K562 (cell line): Measurements from ENCODE around the gene CCNL2. TPM values are rescaled to one million over a fixed set of nuclear protein-coding genes. Genes with fewer than 3 reads are reported as not detected.

Experiments
- LARP7 ChIP-seq: fragments of 450-650 bp; IDR thresholded peaks from 2 replicates; pipeline ENCODE4 v1.6.1; 2016
- PML ChIP-seq: IDR thresholded peaks from 2 replicates; pipeline ENCODE4 v1.6.1; 2012; ENCODE audit warnings: low read length, inconsistent platforms
- POLR2AphosphoS2 ChIP-seq: IDR thresholded peaks from 2 replicates; pipeline ENCODE4 v1.6.1; 2012; ENCODE audit warnings: low read length, improper control_type of control experiment
- POLR2AphosphoS5 ChIP-seq: IDR thresholded peaks from 2 replicates; pipeline ENCODE4 v1.6.1; 2011; ENCODE audit warnings: mild to moderate bottlenecking, low read depth, low read length, moderate library complexity; ENCODE audit not compliant: control insufficient read depth, insufficient read depth
- RBBP5 ChIP-seq: fragments of 200-600 bp; sonication (generic); IDR thresholded peaks from 2 replicates; pipeline ENCODE4 v1.6.1; 2012; ENCODE audit warnings: borderline replicate concordance, mild to moderate bottlenecking, low read length, control low read depth, inconsistent platforms; ENCODE audit not compliant: insufficient read depth, poor library complexity, severe bottlenecking
- RBFOX2 ChIP-seq: fragments of 200-400 bp; formaldehyde crosslinking; IDR thresholded peaks from 2 replicates; pipeline ENCODE4 v1.6.1; 2017; ENCODE audit warnings: low read depth, mild to moderate bottlenecking, low read length, moderate library complexity
- ZFP30 ChIP-seq: fragments of 250-450 bp; sonication (Bioruptor Pico); IDR thresholded peaks from 2 replicates; pipeline ENCODE4 v1.8.0; 2022; ENCODE audit warnings: moderate library complexity, mild to moderate bottlenecking, inconsistent platforms, borderline replicate concordance
- ZNF224 ChIP-seq: sonication (generic); formaldehyde crosslinking; IDR thresholded peaks from 2 replicates; pipeline ENCODE4 v1.8.0; 2022; ENCODE audit warnings: mild to moderate bottlenecking, missing genetic modification reagents
- ZZZ3 ChIP-seq: fragments of 450-650 bp; IDR thresholded peaks from 2 replicates; pipeline ENCODE4 v1.6.1; 2016; ENCODE audit warnings: antibody characterized with exemption, mild to moderate bottlenecking, moderate library complexity
- polyA plus RNA-seq, 8 experiments: library from polyadenylated mRNA; depleted of rRNA in 4 of 8; stranded (reverse) in 5 of 8; unstranded in 3 of 8; fragments of >200 nt; fragmentation: Nextera tagmentation in 2 of 8; fragmentation: Illumina TruSeq in 1 of 8; extraction: Ambion mirVana in 2 of 8; extraction: Trizol in 1 of 8; gene quantifications; 2 replicates each; pipeline versions ENCODE4 v1.2.1 to v1.2.3, GENCODE V29; 2011 to 2014; ENCODE audit warnings: inconsistent platforms in 1 of 8, missing spikeins in 1 of 8
- total RNA-seq, 7 experiments: library from RNA; depleted of rRNA in 6 of 7; stranded (reverse); fragments of >200 nt in 6 of 7; fragmentation: Illumina TruSeq in 2 of 7; extraction: Trizol in 2 of 7; gene quantifications; 2 replicates each; pipeline versions ENCODE4 v1.2.1 to v1.2.3, GENCODE V29; 2011 to 2021; ENCODE audit warnings: low replicate concordance in 1 of 7
- TF ChIP-seq, protein P1 (sequence below), 2 experiments: fragments of 450-650 bp in 1 of 2; sonication (generic) in 1 of 2; formaldehyde crosslinking; conservative IDR thresholded peaks; 2 replicates each; pipeline versions ENCODE4 v1.4.0 to v1.8.1; 2020 to 2022; ENCODE audit warnings: mild to moderate bottlenecking in 1 of 2, missing genetic modification reagents in 1 of 2
- TF ChIP-seq, protein P2 (sequence below): sonication (generic); formaldehyde crosslinking; IDR thresholded peaks from 2 replicates; pipeline ENCODE4 v1.8.1; 2023; ENCODE audit warnings: mild to moderate bottlenecking, missing genetic modification reagents

The CCNL2 gene
- total and polyA plus RNA-seq, 9 of the 15 experiments (the other 6 are each of a cell fraction or from before 2014, with no cell fraction given) = 2.8 to 287 (median 94.5) TPM

DNA sequence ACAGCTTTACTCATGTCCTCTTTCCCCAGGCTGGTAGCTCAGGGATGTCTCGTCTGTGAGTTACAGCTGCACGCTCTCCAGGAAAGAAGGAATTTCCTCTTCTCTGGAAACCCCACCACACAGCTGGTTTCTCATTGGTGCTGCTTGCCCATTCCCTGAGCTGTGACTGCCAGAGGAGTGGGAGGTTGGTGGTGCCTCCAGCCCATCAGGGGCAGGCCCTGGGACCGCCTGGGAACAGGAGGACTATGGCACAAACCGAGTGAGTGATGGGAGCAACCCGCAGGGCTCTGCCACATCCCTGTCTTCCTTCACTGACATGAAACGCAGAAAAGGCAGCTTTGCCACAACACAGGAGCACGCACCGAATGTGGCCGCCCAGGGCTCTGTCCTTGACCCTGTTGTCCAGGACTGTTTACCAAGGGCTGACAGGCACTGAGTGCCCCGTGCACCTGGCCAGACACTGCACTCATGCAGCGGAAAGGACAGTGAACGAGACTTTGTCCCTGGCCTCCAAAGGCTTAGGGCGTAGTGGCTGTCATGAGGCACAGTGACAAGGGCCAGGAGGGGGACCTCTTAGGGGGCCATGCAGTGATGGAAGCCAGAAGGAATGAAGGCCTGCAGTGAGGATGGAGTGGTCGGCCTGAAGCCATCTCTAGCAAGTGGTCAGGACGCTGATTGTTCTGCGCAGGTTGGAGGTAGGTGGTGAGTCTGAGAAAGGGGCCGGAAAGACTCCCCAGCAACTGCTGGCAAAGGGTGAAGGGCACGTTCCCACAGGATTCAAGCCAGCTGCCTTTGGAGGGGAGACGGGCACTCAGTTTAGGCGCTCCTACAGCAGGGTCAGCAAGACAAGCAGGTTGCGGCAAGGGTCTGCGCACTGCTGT lies 1.7 kb upstream of the CCNL2 start (continued):
- no peak for TF ChIP-seq RBBP5
- TF ChIP-seq ZNF224 (CRISPR knock-in tag) = peak; percentile 46; the same call in 1 of the 2 replicates
- 0 out of 2 replicates have a peak, but pooled peaks have one; percentile 27 for TF ChIP-seq PML
- TF ChIP-seq RBFOX2 = peak; percentile 71
- TF ChIP-seq, protein P1, sequence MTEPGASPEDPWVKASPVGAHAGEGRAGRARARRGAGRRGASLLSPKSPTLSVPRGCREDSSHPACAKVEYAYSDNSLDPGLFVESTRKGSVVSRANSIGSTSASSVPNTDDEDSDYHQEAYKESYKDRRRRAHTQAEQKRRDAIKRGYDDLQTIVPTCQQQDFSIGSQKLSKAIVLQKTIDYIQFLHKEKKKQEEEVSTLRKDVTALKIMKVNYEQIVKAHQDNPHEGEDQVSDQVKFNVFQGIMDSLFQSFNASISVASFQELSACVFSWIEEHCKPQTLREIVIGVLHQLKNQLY (CRISPR knock-in tag; conservative IDR thresholded peaks at IDR 0.05) = no peak
- no peak for TF ChIP-seq LARP7
- TF ChIP-seq, protein P2, sequence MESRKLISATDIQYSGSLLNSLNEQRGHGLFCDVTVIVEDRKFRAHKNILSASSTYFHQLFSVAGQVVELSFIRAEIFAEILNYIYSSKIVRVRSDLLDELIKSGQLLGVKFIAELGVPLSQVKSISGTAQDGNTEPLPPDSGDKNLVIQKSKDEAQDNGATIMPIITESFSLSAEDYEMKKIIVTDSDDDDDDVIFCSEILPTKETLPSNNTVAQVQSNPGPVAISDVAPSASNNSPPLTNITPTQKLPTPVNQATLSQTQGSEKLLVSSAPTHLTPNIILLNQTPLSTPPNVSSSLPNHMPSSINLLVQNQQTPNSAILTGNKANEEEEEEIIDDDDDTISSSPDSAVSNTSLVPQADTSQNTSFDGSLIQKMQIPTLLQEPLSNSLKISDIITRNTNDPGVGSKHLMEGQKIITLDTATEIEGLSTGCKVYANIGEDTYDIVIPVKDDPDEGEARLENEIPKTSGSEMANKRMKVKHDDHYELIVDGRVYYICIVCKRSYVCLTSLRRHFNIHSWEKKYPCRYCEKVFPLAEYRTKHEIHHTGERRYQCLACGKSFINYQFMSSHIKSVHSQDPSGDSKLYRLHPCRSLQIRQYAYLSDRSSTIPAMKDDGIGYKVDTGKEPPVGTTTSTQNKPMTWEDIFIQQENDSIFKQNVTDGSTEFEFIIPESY (CRISPR knock-in tag) = 0 out of 2 replicates have a peak, but pooled peaks have one; percentile 16
- peak; percentile 89 for TF ChIP-seq POLR2AphosphoS2
- no peak for TF ChIP-seq ZZZ3
- peak; percentile 15; the same call in 1 of the 2 replicates for TF ChIP-seq POLR2AphosphoS5
- TF ChIP-seq ZFP30 = no peak
